Esophagus muscularis mucosa (tissue), 3 donors: ENCODE measurements around the gene CDC42EP4.

ENCODE experiments used
- CTCF ChIP-seq, 3 experiments: fragments of 200-600 bp in 2 of 3; fragments of 450-650 bp in 1 of 3; sonication (generic) in 2 of 3; IDR thresholded peaks; one replicate each; pipeline ENCODE4 v1.5.1; 2017 to 2019; ENCODE audit warnings: antibody characterized with exemption in 3 of 3, mild to moderate bottlenecking in 2 of 3, moderate library complexity in 1 of 3
- EP300 ChIP-seq: sonication (generic); formaldehyde crosslinking; IDR thresholded peaks from one replicate; pipeline ENCODE4 v1.6.1; 2017; ENCODE audit warnings: antibody characterized with exemption

- TF ChIP-seq EP300: no peak
- TF ChIP-seq CTCF (IDR thresholded peaks at IDR 0.05): no peak
These were observed 47.6 kb upstream of the CDC42EP4 start for GRCh38 chr17:73359352-73359751.
